HUES6 (cell line): ENCODE results near the gene CDKAL1.

Experiments
- H3K27ac ChIP-seq: 2 replicates; pipeline ENCODE4 v1.7.0; 2013; ENCODE audit warnings: low read depth, mild to moderate bottlenecking, low read length, inconsistent platforms
- H3K27me3 ChIP-seq: 2 replicates; pipeline ENCODE4 v1.6.1; 2013; ENCODE audit warnings: low read length; ENCODE audit not compliant: control insufficient read depth, insufficient read depth
- H3K36me3 ChIP-seq: 2 replicates; pipeline ENCODE4 v1.6.1; 2013; ENCODE audit warnings: low read length; ENCODE audit not compliant: control insufficient read depth, insufficient read depth
- H3K4me1 ChIP-seq: 2 replicates; pipeline ENCODE4 v1.6.1; 2013; ENCODE audit warnings: low read length; ENCODE audit not compliant: control insufficient read depth, insufficient read depth
- H3K4me3 ChIP-seq: 2 replicates; pipeline ENCODE4 v1.5.1; 2013; ENCODE audit warnings: low read depth, low read length
- H3K9ac ChIP-seq: one replicate; pipeline ENCODE4 v1.6.1; 2013; ENCODE audit warnings: mild to moderate bottlenecking, low read length
- H3K9me3 ChIP-seq: 2 replicates; pipeline ENCODE4 v1.6.1; 2013; ENCODE audit warnings: low read depth, low read length; ENCODE audit not compliant: control insufficient read depth, insufficient read depth

The CDKAL1 gene

GRCh38 chr6:20876036-20876435 lies 341.8 kb downstream of the CDKAL1 start:
- Histone ChIP-seq H3K9me3 (no peaks in the 10 kb centered on the region), H3K36me3 (no peaks in the 10 kb centered on the region), H3K27ac (no peak overlapping the region), H3K4me3 (no peak overlapping the region), H3K9ac (no peak overlapping the region), H3K27me3 (no peaks in the 10 kb centered on the region), H3K4me1 (peaks cover 71% of the 10 kb centered on the region)

- Histone ChIP-seq H3K9ac (no peak overlapping the region), H3K4me1 (peaks cover 75% of the 10 kb centered on the region), H3K9me3 (no peaks in the 10 kb centered on the region), H3K4me3 (no peak overlapping the region), H3K27ac (0 out of 2 replicates have a peak overlapping the region, but pooled peaks have one; percentile 12), H3K36me3 (no peaks in the 10 kb centered on the region), H3K27me3 (no peaks in the 10 kb centered on the region)
These were observed 342.3 kb downstream of the CDKAL1 start for GRCh38 chr6:20876561-20876960.

GRCh38 chr6:20877008-20877937 lies 343.0 kb downstream of the CDKAL1 start:
- Histone ChIP-seq H3K9ac (peak overlapping the region; percentile 42), H3K27ac (peak overlapping the region; percentile 12; the same call in 1 of the 2 replicates), H3K9me3 (no peaks in the 10 kb centered on the region), H3K4me1 (peaks cover 77% of the 10 kb centered on the region), H3K36me3 (no peaks in the 10 kb centered on the region), H3K27me3 (no peaks in the 10 kb centered on the region), H3K4me3 (no peak overlapping the region)

GRCh38 chr6:20879121-20879520 lies 344.9 kb downstream of the CDKAL1 start:
- no peak overlapping the region for H3K27ac ChIP-seq
- H3K4me3 ChIP-seq = no peak overlapping the region
- H3K4me1 ChIP-seq = peaks cover 65% of the 10 kb centered on the region
- H3K9me3 ChIP-seq = peaks cover 2% of the 10 kb centered on the region; the same call in 1 of the 2 replicates
- H3K9ac ChIP-seq = no peak overlapping the region
- no peaks in the 10 kb centered on the region for H3K27me3 ChIP-seq
- no peaks in the 10 kb centered on the region for H3K36me3 ChIP-seq

- Histone ChIP-seq H3K36me3 (no peaks in the 10 kb centered on the region), H3K27me3 (no peaks in the 10 kb centered on the region), H3K9ac (no peak overlapping the region), H3K4me1 (peaks cover 61% of the 10 kb centered on the region), H3K27ac (no peak overlapping the region), H3K9me3 (peaks cover 2% of the 10 kb centered on the region; the same call in 1 of the 2 replicates), H3K4me3 (no peak overlapping the region)
These were observed 345.3 kb downstream of the CDKAL1 start for GRCh38 chr6:20879526-20879925.

GRCh38 chr6:20881365-20881764 lies 347.1 kb downstream of the CDKAL1 start:
- Histone ChIP-seq H3K36me3 (no peaks in the 10 kb centered on the region), H3K9me3 (peaks cover 6% of the 10 kb centered on the region; the same call in 1 of the 2 replicates), H3K27ac (no peak overlapping the region), H3K4me3 (no peak overlapping the region), H3K27me3 (no peaks in the 10 kb centered on the region), H3K9ac (no peak overlapping the region), H3K4me1 (peaks cover 46% of the 10 kb centered on the region)

GRCh38 chr6:20882014-20882413 lies 347.8 kb downstream of the CDKAL1 start:
- Histone ChIP-seq H3K9ac (no peak overlapping the region), H3K4me3 (no peak overlapping the region), H3K9me3 (peaks cover 6% of the 10 kb centered on the region; the same call in 1 of the 2 replicates), H3K36me3 (no peaks in the 10 kb centered on the region), H3K4me1 (peaks cover 39% of the 10 kb centered on the region), H3K27ac (0 out of 2 replicates have a peak overlapping the region, but pooled peaks have one; percentile 23), H3K27me3 (no peaks in the 10 kb centered on the region)

GRCh38 chr6:20885076-20885475 lies 350.8 kb downstream of the CDKAL1 start:
- Histone ChIP-seq H3K27ac (no peak overlapping the region), H3K9ac (no peak overlapping the region), H3K4me3 (no peak overlapping the region), H3K9me3 (peaks cover 6% of the 10 kb centered on the region; the same call in 1 of the 2 replicates), H3K36me3 (no peaks in the 10 kb centered on the region), H3K4me1 (peaks cover 19% of the 10 kb centered on the region), H3K27me3 (no peaks in the 10 kb centered on the region)

- Histone ChIP-seq H3K9ac (no peak overlapping the region), H3K27ac (no peak overlapping the region), H3K27me3 (no peaks in the 10 kb centered on the region), H3K9me3 (no peaks in the 10 kb centered on the region; the same call in 1 of the 2 replicates), H3K4me1 (no peaks in the 10 kb centered on the region), H3K36me3 (no peaks in the 10 kb centered on the region), H3K4me3 (no peak overlapping the region)
These were observed 356.9 kb downstream of the CDKAL1 start for GRCh38 chr6:20891161-20891560.

- Histone ChIP-seq H3K27ac (no peak overlapping the region), H3K9ac (no peak overlapping the region), H3K36me3 (no peaks in the 10 kb centered on the region), H3K4me1 (no peaks in the 10 kb centered on the region), H3K4me3 (no peak overlapping the region), H3K9me3 (no peaks in the 10 kb centered on the region), H3K27me3 (no peaks in the 10 kb centered on the region)
These were observed 358.1 kb downstream of the CDKAL1 start for GRCh38 chr6:20892365-20892764.

GRCh38 chr6:20893412-20893811 lies 359.2 kb downstream of the CDKAL1 start:
- H3K4me1 ChIP-seq = no peaks in the 10 kb centered on the region
- no peak overlapping the region for H3K27ac ChIP-seq
- no peak overlapping the region for H3K9ac ChIP-seq
- H3K36me3 ChIP-seq = no peaks in the 10 kb centered on the region
- no peaks in the 10 kb centered on the region for H3K27me3 ChIP-seq
- no peaks in the 10 kb centered on the region for H3K9me3 ChIP-seq
- H3K4me3 ChIP-seq = no peak overlapping the region
